NCI-H345 treated with DMSO at 0.1 percent for 48 hours (cell line): ENCODE measurements around the gene PRKG1.

Source experiments
- DNase-seq: peaks from one replicate; lab custom pipeline; 2025; ENCODE audit not compliant: unreplicated experiment; lab: John Stamatoyannopoulos, UW

Gene PRKG1

DNA sequence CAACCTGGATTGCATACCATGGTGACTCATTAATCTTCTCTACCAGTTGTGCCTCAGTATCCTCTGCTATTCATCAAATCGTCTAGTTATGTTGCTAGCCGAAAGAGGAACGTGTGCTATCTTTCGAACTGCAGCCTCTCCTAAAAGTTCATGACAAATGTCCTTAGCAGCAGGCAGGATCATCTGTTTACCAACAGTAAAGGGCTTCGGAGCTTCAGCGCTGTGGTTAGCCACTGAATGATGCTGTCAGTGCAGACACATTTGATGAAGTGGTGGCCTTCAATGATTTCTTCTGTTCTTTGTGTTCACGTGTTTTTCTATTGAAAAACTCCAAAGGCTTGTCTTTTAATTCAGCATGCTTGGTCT, 556.3 kb downstream of the PRKG1 start:
- no peak for DNase-seq

DNA sequence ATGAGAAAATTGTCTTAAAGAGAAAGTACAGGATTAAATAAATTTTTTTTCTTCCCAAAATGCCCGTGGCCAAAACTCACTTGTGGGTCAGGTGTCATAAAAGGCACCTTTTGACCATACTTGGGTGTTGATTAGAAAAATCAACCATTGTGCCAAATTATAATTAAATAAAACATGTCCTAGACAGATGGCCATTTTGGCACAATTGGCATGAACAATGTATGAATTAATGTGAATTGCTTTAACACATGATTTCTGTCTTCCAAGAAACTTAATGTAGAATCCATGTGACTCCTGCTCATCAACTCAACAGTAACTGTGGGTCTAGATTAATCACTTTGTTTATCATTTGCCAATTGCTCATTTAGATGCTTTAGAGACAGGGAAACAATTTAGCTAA, 561.1 kb downstream of the PRKG1 start:
- DNase-seq, result no peak

DNA sequence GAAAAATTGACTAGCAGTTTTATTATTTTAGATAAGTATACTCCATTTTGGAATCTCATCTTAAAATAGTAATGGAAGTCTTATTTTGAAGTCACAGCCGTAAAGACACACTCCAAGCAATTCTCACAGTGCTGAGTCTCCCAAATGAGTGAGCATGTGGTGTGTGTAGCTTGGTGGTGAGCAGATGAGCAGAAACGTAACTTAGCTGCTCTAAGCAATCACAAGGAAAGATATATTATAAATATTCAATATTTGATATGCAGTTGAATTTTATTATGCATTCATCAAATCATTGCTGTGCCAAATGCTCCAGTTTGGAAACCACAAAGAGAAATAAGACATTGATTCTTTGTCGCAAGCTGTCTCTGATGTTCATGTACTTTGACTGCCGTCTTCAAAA, 563.9 kb downstream of the PRKG1 start:
- DNase-seq, result no peak

DNA sequence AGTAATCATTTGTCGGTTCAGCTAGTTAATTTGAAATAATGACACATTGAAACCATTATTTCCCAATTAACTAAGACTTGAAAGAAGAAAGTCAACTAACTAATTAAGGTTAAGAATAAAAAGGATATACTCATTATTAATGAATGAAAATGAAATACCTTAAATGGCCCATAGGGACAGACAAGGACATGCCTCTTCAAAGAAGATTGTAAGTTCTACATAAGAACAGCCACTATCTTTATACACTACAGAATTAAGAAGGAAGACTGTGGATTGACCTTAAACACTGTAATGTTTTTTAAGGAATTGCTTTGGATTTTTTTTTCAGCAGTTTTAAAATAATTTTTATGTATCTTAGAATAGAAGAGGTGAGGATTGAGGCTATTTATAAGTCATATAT, 564.5 kb downstream of the PRKG1 start:
- DNase-seq, result no peak

DNA sequence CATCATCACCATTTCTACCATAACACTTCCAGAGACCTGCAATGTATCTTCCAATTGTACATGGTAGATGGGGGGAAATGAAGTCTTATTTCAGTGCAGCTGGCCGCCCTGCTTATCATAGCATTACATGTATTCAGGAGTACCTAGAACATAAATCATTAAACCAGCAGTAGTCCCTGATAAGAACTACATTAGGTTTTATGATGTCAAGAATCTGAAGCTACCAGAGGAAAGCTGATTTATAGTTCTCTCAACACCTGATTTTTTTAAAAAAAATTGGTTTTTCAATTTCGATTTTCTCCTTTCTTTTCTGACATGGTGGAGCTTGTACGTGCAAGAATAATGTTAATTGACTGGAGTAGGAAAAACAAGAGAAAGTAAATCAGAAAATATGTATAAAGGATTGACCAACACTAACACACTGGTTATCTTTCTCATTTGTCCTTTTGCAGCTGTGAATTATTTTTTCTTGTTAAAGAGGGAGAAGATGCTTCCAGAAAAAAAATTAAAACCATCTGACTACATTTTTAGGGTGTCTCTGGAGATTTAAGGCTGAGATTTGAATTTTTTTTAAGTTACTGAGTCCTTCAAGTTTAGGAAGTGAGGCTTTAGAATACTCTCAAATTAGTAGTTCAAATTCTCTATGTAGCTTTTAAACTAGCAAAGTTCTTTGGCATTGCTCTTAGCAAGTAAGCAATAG, 566.0 kb downstream of the PRKG1 start:
- DNase-seq, result no peak

DNA sequence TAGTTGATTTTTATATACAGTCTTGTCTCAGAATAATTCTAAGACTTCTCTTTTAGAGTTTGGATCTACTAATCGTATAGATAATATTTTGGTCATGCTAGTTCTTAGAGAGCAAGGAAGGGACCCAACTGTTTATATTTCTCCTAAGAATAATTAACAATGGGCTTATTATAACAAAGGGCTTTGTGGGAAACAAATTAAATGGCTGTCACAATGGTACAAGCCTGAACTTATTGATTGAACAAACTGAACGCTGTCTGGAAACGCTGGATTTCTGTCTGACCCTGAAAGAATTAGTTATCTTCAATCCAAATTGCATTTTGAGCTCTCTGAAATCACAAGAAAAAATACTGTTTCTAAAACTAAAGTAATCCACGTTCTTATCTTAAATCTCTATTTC, 568.3 kb downstream of the PRKG1 start:
- DNase-seq, result no peak

DNA sequence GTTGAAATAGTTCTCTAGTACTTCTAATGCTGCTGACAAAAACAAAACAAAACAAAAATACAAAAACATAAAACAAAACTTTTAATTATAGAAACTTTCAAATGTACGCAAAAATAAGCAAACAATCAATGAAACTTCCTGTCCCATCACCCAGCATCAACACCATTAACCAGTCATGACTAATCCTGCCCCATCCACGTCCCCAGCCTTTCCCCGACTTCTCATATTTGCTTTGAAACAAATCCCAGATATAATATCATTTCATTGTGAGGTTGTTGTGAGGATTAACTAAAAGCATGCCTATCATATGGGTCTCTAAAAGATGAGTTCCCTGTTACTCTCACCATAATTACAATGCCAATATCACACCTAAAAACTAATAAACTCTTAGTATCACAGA, 569.4 kb downstream of the PRKG1 start:
- no peak for DNase-seq

DNA sequence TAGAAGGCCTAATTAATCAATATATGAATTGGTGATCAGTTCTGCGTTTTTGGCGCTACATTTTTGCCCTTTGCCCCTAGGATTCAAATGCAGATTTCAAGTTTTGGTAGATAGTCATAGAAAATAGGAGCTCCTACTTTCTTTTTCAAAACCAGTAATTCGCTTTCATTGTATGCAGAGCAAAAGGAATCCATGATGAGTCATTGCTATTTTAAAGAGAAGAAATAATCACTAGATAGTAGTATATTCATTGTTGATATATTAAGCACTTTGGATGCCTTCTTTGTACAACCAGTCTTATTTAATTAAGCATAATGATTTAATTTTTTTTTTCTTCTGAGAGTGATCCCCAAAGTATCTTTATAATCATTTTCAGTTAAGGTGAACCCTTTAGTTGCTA, 574.8 kb downstream of the PRKG1 start:
- DNase-seq, result no peak

DNA sequence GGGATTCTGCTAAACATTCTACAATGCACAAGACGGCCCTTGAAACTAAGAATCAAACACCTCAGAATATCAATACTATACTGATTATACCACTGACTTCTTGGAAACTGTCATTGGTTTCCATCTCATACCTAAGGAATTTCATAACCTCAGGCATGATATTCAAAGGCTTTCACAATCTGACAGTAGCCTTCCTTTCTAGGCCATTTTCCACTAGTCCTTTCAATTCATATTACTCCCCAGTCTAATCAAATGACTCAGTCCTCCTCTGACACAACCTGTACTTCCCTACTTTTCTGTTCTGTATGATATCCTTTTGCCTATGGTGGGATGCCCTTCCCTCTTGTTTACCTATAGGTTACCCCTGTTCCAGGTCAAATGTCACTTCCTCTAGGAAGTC, 576.8 kb downstream of the PRKG1 start:
- no peak for DNase-seq

DNA sequence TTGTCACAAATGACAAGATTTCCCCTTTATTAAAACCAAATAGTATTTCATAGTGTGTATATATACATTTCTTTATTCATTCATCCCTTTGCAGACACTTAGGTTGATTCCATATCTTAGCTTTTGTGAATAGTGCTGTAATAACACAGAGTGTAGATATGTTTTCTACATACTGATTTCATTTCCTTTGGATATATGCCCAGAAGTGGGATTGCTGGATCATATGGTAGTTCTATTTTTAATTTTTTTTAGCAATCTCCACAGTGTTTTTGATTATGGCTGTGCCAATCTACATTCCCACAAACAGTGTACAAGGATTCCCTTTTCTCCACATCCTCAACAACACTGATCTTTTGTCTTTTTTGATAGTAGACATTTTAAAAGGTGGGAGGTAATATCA, 578.7 kb downstream of the PRKG1 start:
- no peak for DNase-seq

DNA sequence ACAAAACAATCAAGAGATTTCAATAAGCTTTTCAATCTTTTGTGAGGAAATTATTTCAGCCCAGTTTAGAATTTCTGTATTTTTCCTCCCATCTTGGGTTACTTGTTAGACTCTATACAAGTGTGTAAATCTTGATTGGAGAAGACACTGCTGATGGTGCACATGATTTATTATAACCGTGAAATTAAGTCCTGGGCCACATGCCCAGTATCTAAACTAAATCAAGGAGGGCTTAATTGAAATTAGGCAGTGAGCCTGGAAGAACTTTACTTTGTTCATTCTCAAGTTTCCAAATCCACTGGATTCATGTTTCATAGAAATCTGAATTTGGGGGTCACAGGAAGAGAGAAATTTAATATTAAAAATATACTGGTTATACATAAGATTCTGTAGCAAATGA, 580.6 kb downstream of the PRKG1 start:
- no peak for DNase-seq

DNA sequence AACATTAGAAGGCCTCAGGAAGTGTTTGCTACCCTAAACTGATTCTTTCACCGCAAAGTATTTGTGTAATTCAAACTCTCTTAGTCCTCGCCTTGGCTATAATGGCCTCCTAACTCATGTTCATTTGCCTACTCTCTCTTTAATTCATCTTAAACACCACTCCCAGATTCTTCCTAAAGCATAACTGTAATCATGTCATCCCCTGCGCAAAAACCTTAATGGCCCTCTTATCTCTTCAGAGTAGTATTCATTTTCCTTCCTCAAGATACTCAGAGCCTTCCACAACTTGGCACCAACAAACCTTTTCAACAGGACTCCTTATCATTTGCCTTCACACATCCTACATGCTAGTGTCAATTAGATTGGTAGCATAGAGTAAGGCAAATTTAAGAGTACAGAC, 582.2 kb downstream of the PRKG1 start:
- no peak for DNase-seq

DNA sequence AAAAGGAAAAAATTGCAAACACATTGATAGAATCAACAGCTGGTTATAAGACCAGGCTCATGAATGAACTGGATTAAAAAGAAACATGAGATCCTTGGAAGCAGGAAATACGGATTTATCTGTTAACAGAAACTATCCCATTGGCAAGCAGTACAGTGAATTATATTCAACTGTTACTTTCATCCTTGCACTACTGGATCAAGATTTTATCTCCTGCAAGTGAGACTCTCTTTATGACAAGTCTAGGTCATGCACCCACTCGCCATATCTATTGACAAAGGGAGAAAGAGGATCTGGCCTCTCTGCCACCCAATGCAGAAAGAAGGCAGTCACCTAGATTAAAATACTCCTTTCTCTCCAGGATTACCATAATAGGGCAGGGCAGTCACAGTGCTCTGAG, 583.7 kb downstream of the PRKG1 start:
- no peak for DNase-seq

DNA sequence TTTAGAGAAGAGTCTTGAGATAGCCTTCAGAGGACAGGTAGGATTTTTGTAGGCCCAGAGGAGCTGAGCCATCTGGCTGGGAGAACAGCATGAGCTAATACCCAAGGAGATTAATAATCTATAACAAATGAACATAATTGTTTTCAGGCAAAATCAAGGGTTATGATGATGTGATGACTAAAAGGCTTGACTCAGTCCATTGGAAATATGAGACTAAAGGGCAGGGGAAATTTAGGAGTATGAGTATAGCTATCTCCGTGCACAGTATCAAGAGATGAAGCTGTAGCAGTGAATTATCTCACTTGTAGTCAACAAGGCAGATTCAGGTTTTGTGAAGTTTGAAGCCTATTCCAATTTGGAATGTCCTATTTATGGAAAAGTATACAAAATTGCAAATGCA, 585.1 kb downstream of the PRKG1 start:
- DNase-seq, result no peak

DNA sequence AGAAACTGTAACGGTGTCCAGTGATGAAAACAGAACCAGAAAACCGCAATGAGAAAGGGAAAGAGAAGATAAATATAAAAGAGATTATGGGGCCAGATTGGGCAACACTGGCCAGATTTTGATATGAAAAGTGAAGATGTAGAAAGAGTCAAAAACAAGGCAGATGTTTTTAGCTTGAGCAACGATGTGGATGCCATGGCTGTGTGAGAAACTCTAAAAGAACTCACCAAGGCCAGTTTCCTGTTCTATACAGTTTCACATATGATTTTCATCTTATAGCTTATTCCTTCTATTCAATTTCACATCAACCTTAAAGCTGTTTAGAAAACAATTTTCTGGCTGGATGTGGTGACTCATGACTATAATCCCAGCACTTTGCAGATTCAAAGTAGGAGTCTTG, 588.8 kb downstream of the PRKG1 start:
- no peak for DNase-seq

DNA sequence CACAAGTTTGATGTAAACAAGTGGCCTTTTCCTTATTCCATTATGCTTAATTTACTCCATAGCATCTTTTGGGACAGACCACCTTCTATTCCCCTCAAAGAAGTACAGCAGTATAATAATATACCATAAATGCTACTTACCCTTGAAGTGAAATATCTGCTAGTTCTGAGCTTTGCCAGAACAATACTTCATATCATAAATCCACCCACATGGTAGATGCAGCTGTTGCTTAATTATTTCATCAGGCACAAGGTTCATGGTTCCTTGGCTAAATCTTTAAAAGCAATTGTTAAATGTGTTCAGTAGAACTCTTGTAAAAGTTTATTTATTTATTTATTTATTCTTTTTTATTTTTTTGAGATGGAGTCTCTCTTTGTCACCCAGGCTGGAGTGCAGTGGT, 592.2 kb downstream of the PRKG1 start:
- DNase-seq, result no peak

DNA sequence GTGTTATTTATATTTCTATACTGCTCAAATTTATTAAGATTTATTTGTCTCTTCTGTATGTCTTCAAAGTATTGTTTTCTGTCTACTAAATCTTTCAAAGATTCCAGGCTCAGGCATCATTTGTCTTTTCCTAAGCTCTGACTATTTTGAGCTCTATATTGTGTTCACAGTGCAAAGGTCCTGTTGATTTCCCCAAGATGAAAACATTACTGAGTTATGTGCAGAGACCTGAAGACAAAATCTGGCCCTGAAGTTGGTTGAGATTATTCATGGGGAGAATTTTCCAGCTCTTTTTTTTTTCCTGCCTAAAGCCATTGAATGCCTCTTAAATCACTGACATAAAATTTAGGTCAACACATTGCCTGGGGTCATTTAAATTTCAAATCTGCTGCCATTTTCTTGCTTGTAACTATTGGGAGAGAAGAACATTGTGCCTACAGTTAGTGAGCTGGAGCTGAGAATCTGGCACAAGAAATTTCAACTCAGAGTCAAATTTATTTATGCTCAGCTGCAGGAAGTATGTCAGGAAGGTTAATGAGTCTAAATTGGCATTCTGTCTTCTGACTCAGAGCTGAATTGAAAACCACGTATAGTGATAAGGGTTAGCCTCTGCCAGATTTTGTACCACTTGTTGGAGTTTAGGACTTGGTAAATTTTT, 593.5 kb downstream of the PRKG1 start:
- DNase-seq, result no peak

DNA sequence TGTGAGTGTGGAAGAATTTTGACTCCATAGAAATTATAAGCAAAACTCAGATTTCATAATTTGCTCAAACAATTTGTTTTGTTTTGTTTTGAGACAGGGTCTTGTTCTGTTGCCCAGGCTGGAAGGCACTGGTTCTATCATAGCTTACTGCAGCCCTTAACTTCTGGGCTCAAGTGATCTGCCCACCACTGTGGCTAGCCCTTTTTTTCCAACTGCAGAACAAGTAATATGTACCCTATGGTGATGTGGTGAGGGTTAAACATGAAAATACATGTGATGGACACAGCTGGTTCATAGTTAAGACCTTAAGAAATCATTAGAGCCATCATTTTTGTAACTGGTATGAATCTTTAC, 594.0 kb downstream of the PRKG1 start:
- DNase-seq, result no peak

DNA sequence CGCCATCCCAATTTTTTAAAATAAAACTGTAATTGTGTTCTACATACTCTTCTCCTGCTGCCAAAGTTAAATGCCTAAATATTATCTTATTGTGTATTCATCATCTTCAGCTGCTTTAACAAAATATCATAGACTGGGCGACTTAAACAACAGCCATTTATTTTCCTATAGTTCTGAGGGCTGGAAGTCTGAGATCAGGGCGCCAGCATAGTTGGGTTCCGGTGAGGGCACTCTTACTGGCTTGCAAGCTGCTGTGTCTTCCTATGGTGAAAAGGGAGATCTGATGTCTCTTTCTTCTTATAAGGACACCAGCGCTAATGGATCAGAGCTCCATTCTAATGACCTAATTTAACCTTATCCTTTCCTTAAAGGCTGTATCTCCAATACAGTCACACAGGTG, 594.8 kb downstream of the PRKG1 start:
- DNase-seq, result no peak

DNA sequence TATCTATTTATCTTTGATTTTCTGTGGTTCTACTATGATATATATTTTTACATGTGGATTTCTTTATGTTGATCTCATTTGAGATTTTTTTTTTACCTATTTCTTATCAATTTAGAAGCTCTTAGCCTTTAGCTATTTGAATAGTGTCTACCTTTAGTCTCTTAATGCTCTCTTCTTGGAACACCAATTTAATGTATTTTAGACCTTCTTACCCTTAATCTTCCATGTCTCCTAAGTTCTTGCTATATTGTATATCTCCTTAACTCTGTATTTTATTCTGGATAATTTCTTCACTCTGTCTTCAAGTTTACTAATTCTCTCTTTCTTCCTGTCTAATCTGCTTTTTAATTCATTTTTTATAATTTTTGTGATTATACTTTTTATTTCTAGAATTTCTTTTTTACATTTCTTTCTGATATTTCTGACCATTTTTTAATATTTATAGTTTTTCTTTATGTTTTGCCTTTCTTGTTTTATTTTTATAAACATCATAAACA, 597.8 kb downstream of the PRKG1 start:
- DNase-seq, result no peak

DNA sequence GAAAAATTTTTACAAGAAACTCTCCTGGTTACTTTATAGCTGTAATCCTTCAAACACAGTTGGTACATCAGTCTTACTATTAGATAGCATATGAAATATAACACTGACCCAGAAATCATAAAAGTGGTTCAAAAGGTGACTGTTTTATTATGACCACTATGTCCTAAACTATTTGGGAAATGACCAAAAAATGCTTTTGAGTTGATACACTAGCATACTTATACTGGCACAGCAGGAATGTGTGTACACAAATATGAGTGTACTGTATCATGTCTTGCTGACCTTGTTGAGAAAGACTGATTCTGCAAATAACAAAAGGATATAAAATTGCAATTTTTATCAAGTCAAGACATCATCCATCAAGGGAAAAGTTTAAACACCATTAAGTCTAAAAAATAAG, 600.8 kb downstream of the PRKG1 start:
- DNase-seq, result no peak

DNA sequence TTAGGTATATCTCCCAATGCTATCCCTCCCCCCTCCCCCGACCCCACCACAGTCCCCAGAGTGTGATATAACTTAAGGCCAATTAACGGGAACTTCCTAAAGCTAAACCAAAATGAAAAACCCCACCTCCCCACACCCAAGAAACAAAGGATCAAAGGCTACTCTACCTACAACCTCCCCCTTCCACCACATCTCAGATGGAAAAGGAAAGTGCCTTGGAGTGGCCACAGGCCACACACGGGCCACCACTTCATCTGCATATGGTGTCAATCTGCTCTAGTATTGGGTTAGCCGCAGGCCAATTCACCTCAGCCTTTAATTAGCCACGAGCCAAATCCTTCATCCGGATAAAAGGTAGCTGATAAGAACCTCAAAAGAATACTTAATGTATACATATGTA, 605.6 kb downstream of the PRKG1 start:
- no peak for DNase-seq

DNA sequence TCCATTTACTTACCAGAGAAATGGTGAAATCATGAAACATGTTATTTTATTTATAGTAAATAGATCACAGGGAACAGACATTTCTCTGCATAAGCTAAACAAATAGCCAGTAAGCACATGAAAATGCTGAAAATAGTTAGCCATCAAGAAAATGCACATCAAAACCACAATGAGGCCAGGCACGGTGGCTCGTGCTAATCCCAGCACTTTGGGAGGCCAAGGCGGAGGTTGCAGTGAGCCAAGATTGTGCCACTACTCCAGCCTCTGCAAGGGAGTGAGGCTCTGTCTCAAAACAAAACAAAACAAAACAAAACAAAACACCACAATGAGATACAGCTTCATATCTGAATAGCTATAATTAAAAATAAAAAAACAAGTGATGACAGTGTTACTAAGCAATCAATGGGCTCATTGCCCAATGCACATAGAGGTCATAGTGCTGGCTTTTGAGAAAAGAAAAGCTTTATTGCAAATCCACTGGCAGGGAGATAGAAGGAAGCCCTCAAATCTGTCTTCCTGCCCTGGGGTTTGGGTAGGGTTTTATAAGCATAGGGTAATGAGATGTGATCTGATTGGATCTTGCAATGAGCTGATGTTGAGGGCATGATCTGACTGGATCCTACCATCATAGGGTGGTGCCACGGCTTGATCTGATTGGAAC, 608.9 kb downstream of the PRKG1 start:
- DNase-seq, result no peak
